Sigmoid colon (tissue), 7 donors: ENCODE data around the gene LMO7. TPM values are rescaled to one million over a fixed set of nuclear protein-coding genes. Genes with fewer than 3 reads are reported as not detected.

Experiments
- DNase-seq: peaks from one replicate; pipeline ENCODE4 v3.0.0-alpha.2; 2019
- H3K27ac ChIP-seq, 4 donors: fragments of 200-600 bp; sonication (generic); one replicate each; pipeline ENCODE4 v1.5.1; 2016 to 2019; ENCODE audit warnings: mild to moderate bottlenecking in 1 of 4
- H3K27me3 ChIP-seq, 3 donors: fragments of 200-600 bp; sonication (generic); one replicate each; pipeline ENCODE4 v1.5.1; 2019; ENCODE audit warnings: mild to moderate bottlenecking in 1 of 3
- H3K36me3 ChIP-seq, 4 donors: fragments of 200-600 bp; sonication (generic); one replicate each; pipeline ENCODE4 v1.5.1; 2016 to 2019
- H3K4me1 ChIP-seq, 4 donors: fragments of 200-600 bp; sonication (generic); one replicate each; pipeline ENCODE4 v1.5.1; 2017 to 2019
- H3K4me3 ChIP-seq, 4 donors: fragments of 200-600 bp; sonication (generic); one replicate each; pipeline ENCODE4 v1.5.1; 2017 to 2019; ENCODE audit warnings: mild to moderate bottlenecking in 2 of 4, moderate library complexity in 1 of 4
- H3K9me3 ChIP-seq, 4 donors: fragments of 200-600 bp in 3 of 4; sonication (generic) in 3 of 4; one replicate each; pipeline versions ENCODE4 v1.5.1 to v1.6.1; 2013 to 2019
- EP300 ChIP-seq, 4 donors: sonication (generic); formaldehyde crosslinking; IDR thresholded peaks; one replicate each; pipeline ENCODE4 v1.6.1; 2017; ENCODE audit warnings: antibody characterized with exemption in 4 of 4
- POLR2A ChIP-seq, 2 donors: fragments of 450-650 bp; IDR thresholded peaks; one replicate each; pipeline ENCODE4 v1.6.1; 2016; ENCODE audit warnings: antibody characterized with exemption in 2 of 2, mild to moderate bottlenecking in 2 of 2, moderate library complexity in 2 of 2
- POLR2AphosphoS5 ChIP-seq, 4 donors: sonication (generic); formaldehyde crosslinking; IDR thresholded peaks; one replicate each; pipeline ENCODE4 v1.6.1; 2017; ENCODE audit warnings: antibody characterized with exemption in 4 of 4
- WGBS, 2 donors: extraction: QIAGEN DNeasy Blood & Tissue Kit; methylation state at CpG; one replicate each; pipeline ENCODE4 v1.1.7; 2013; 5-methylcytosine and 5-hydroxymethylcytosine counted together
- intact Hi-C: fragments of 100-400 bp; cut with DNase I; formaldehyde crosslinking; loops from one replicate; pipeline ENCODE4 v1.15.1; 2023
- polyA plus RNA-seq, 3 donors: library from polyadenylated mRNA; stranded (reverse); fragments of 200-250 nt; gene quantifications; one replicate each; pipeline ENCODE4 v1.2.3, GENCODE V29; 2013
- total RNA-seq, 4 donors: library from RNA; depleted of rRNA; stranded (reverse); fragments of >200 nt; gene quantifications; one replicate each; pipeline ENCODE4 v1.1.0, GENCODE V29; 2016
- TF ChIP-seq, protein P1 (sequence below), 4 experiments: fragments of 450-650 bp in 3 of 4; fragments of 200-600 bp in 1 of 4; IDR thresholded peaks; one replicate each; pipeline ENCODE4 v1.5.1; 2016 to 2019; ENCODE audit warnings: antibody characterized with exemption in 4 of 4, mild to moderate bottlenecking in 3 of 4, moderate library complexity in 2 of 4
- donor health status: healthy with polysubstance abuse.
- donor health status: Bipolar disorder and iron deficiency.
- donor health status: healthy.

The LMO7 gene
- total and polyA plus RNA-seq, 7 donors = 5.0 to 66.4 (median 19.4) TPM

DNA sequence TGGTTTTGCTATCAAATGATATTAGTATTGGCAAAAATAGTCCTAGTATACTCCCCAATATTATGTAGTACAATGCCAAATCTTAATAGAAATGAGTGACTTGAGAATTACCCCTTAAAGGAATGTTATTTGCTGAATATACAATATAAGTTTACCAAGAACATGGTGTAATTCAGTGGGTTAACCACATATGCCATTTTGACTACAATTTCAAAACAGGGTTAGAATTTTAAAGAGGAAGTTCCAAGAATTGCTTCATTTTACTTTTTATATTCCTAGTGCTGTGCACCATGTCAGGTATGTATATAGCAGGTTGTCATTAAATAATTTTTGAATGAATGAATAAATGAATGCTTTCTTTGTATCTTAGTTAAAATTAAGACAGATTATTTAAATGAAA lies 66.3 kb downstream of the LMO7 start:
- intact Hi-C loops = no loop called here
- TF ChIP-seq POLR2AphosphoS5 (IDR thresholded peaks at IDR 0.05) (no peak), POLR2A (IDR thresholded peaks at IDR 0.05) (no peak), EP300 (IDR thresholded peaks at IDR 0.05) (no peak)
- TF ChIP-seq, protein P1, sequence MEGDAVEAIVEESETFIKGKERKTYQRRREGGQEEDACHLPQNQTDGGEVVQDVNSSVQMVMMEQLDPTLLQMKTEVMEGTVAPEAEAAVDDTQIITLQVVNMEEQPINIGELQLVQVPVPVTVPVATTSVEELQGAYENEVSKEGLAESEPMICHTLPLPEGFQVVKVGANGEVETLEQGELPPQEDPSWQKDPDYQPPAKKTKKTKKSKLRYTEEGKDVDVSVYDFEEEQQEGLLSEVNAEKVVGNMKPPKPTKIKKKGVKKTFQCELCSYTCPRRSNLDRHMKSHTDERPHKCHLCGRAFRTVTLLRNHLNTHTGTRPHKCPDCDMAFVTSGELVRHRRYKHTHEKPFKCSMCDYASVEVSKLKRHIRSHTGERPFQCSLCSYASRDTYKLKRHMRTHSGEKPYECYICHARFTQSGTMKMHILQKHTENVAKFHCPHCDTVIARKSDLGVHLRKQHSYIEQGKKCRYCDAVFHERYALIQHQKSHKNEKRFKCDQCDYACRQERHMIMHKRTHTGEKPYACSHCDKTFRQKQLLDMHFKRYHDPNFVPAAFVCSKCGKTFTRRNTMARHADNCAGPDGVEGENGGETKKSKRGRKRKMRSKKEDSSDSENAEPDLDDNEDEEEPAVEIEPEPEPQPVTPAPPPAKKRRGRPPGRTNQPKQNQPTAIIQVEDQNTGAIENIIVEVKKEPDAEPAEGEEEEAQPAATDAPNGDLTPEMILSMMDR (IDR thresholded peaks at IDR 0.05) = no peak

DNA sequence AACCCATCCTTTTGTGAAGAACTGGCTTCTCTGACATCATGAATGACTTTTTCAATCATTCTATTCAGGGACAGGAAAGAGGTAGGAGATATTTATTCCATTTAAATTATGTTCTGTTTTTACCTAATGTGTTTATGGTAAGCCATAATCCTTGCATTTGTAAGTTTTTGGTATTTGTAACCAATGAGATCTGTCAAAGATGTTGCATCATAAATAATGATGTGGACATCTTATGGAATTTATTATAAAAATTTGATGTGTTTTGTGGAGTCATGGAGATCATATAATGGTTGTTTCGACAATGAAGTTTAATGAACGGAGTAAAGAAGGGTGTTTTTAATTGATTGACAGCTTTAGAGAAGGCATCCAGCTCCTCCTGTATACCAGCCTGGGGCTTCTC lies 67.6 kb downstream of the LMO7 start:
- no peak for TF ChIP-seq POLR2AphosphoS5 (IDR thresholded peaks at IDR 0.05)
- TF ChIP-seq EP300 (IDR thresholded peaks at IDR 0.05) = no peak
- TF ChIP-seq, protein P1 (IDR thresholded peaks at IDR 0.05) = no peak
- no peak for TF ChIP-seq POLR2A (IDR thresholded peaks at IDR 0.05)
- Histone ChIP-seq H3K36me3 (no peaks in the 10 kb centered on the region), H3K9me3 (no peaks in the 10 kb centered on the region), H3K27ac (no peak overlapping the region), H3K4me3 (no peak overlapping the region), H3K4me1 (peaks cover 0 to 4% (median 0%) of the 10 kb centered on the region in 4 donors), H3K27me3 (no peaks in the 10 kb centered on the region)
- WGBS, 2 donors = 97 to 98% methylated on average over 2 of the region's 2 CpGs
- intact Hi-C loops = no loop called here
- no peak for DNase-seq

More for the DNA sequence above, 66.3 kb downstream of the LMO7 start:
- no peak overlapping the region for H3K27ac ChIP-seq
- H3K4me3 ChIP-seq = no peak overlapping the region
- no peaks in the 10 kb centered on the region for H3K27me3 ChIP-seq
- no peaks in the 10 kb centered on the region for H3K9me3 ChIP-seq
- no peak for DNase-seq
- H3K36me3 ChIP-seq = no peaks in the 10 kb centered on the region
- H3K4me1 ChIP-seq = peaks cover 0 to 4% (median 0%) of the 10 kb centered on the region in 4 donors

DNA sequence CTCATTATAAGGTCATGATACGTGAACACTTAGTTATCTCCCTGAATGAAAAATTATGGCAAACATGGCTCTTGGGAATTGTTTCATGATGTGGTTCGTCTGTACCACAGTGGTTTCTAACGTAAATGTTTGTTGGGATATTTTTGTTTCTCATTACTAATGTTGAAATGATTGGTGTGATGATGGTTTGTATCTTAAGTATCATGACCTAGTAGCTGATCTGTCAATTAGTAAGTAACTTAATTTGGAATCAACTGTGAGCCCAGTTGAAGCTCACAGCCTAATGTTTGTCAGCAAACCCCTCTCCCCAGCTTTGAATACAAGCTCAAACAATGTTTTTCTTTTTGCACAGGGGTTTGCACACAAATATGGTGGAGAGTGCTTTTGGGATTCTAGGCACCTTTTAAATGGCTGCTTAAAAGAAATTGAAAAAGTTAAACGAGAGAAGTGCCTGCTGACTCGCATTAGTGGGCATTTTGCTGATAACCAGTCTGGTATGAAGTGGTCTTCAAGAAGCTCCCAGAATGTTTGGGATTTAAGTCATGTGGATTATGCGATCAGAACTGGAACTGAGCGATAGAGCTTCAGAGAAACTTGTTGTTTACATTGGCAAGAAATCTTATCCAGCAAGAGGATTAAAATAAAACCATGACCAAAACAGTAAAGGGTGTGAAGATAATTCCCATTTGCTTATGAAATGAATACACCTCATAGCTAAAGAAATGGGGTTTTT lies 68.2 kb downstream of the LMO7 start:
- TF ChIP-seq POLR2A (IDR thresholded peaks at IDR 0.05) (no peak), EP300 (IDR thresholded peaks at IDR 0.05) (no peak), POLR2AphosphoS5 (IDR thresholded peaks at IDR 0.05) (no peak)
- TF ChIP-seq, protein P1 (IDR thresholded peaks at IDR 0.05) = no peak
- Histone ChIP-seq H3K36me3 (no peaks in the 10 kb centered on the region), H3K27me3 (no peaks in the 10 kb centered on the region), H3K27ac (no peak overlapping the region), H3K4me1 (peaks cover 0 to 4% (median 0%) of the 10 kb centered on the region in 4 donors), H3K4me3 (no peak overlapping the region), H3K9me3 (no peaks in the 10 kb centered on the region)
- DNase-seq = no peak
- intact Hi-C loops = no loop called here
- WGBS, 2 donors = 55 to 74% methylated on average over 7 of the region's 7 CpGs

DNA sequence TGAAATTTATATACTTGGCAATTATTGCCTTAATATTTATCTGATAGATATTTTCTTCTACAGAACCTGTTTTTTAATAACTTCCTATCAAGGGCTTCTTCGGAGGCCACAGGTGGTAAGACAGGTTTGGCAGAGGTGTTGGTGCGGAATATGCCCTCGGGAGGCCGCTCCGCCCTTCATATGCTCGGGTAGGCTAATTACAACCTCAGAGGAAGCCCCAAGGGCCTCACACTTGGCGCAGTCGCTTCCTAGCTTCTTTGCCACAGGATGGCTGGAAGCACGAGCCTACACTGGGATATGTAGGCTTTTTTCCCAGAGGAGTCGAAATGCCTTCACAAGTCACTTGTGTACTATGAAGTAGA lies 68.8 kb downstream of the LMO7 start:
- no peak for TF ChIP-seq POLR2A (IDR thresholded peaks at IDR 0.05)
- TF ChIP-seq, protein P1 (IDR thresholded peaks at IDR 0.05) = no peak
- no peak for TF ChIP-seq POLR2AphosphoS5 (IDR thresholded peaks at IDR 0.05)
- H3K9me3 ChIP-seq = no peaks in the 10 kb centered on the region
- H3K36me3 ChIP-seq = no peaks in the 10 kb centered on the region
- WGBS, 2 donors = 22 to 67% methylated on average over 10 of the region's 10 CpGs
- H3K4me3 ChIP-seq = no peak overlapping the region
- intact Hi-C loops = no loop called here
- peaks cover 0 to 4% (median 0%) of the 10 kb centered on the region in 4 donors for H3K4me1 ChIP-seq
- DNase-seq = no peak
- no peaks in the 10 kb centered on the region for H3K27me3 ChIP-seq
- H3K27ac ChIP-seq = no peak overlapping the region

DNA sequence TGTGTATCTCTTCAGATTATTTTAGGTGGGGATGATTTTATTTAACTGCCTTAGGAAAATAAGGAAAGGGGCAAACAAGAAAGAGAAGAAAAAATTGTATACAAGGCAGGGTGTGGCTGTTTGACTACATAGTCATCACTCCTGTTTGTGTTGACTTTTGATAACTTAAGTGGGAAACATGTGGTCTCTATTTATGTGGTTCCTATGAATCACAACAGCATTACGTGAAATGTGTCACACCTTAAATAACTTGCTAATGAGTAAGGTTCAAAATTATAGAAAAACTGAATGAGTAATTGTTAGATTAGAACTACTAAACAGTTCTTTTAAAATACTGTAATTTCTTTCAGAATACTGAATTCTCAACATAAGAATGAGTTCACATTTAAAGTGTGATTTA lies 69.3 kb downstream of the LMO7 start:
- Histone ChIP-seq H3K9me3 (no peaks in the 10 kb centered on the region), H3K4me3 (no peak overlapping the region), H3K27ac (no peak overlapping the region), H3K36me3 (no peaks in the 10 kb centered on the region), H3K4me1 (peaks cover 0 to 4% (median 0%) of the 10 kb centered on the region in 4 donors), H3K27me3 (no peaks in the 10 kb centered on the region)
- intact Hi-C loops = no loop called here
- DNase-seq = no peak
- 6 to 38% methylated on average over 1 of the region's 1 CpG for whole genome bisulfite sequencing, 2 donors
- TF ChIP-seq, protein P1 (IDR thresholded peaks at IDR 0.05) = no peak
- no peak for TF ChIP-seq POLR2A (IDR thresholded peaks at IDR 0.05)
- TF ChIP-seq POLR2AphosphoS5 (IDR thresholded peaks at IDR 0.05) = no peak
- no peak for TF ChIP-seq EP300 (IDR thresholded peaks at IDR 0.05)
